Lower leg skin (tissue), 4 donors: Measurements from ENCODE around the gene TFF1. TPM values are rescaled to one million over a fixed set of nuclear protein-coding genes. Genes with fewer than 3 reads are reported as not detected.

Experiments used
- DNase-seq, 2 donors: peaks; one replicate each; pipeline ENCODE4 v3.0.0-alpha.2; 2019; ENCODE audit warnings: low spot score in 2 of 2
- H3K4me3 ChIP-seq: fragments of 200-600 bp; sonication (generic); 2 replicates; pipeline ENCODE4 v1.5.1; 2017; ENCODE audit warnings: mild to moderate bottlenecking, low read depth; ENCODE audit not compliant: poor library complexity, severe bottlenecking
- POLR2A ChIP-seq, 2 donors: fragments of 450-650 bp; IDR thresholded peaks; one replicate each; pipeline ENCODE4 v1.6.1; 2016 to 2017; ENCODE audit warnings: antibody characterized with exemption in 2 of 2, mild to moderate bottlenecking in 1 of 2, moderate library complexity in 1 of 2
- WGBS, 2 donors: methylation state at CpG; one replicate each; pipeline ENCODE4 v1.1.5; 2018; 5-methylcytosine and 5-hydroxymethylcytosine counted together
- intact Hi-C: fragments of 100-400 bp; cut with DNase I; formaldehyde crosslinking; loops from one replicate; pipeline ENCODE4 v1.15.0; 2023; ENCODE audit warnings: low total_unique reads
- total RNA-seq, 4 donors: library from RNA; depleted of rRNA; stranded (reverse); fragments of >200 nt; gene quantifications; one replicate each; pipeline ENCODE4 v1.1.0, GENCODE V29; 2016
- TF ChIP-seq, protein P1 (sequence below), 3 donors: fragments of 450-650 bp; IDR thresholded peaks; one replicate each; pipeline ENCODE4 v1.5.1; 2016; ENCODE audit warnings: antibody characterized with exemption in 3 of 3, mild to moderate bottlenecking in 3 of 3, moderate library complexity in 2 of 3

TFF1 gene
- total RNA-seq, 4 donors from 2014 or later, result not detected

DNA sequence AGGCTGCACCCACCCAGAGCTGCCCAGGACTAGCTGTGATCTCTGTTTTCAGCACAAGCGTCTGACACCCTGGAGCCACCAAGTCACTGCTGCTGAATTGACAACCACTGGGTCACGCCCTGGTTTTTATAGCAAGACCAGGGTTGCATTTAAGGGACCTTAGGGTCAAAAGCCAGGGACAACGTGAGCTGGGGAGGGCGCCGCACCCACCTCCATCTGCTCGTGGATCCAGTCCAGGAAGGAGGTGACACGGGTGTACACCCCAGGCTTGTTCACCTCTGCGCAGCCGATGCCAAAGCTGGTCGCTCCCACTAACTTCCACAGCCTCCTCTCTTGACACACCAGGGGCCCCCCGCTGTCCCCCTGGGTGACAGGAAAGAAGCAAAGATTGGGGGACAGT, 9.2 kb upstream of the TFF1 start:
- intact Hi-C loops, result no loop called here
- no peak for DNase-seq

DNA sequence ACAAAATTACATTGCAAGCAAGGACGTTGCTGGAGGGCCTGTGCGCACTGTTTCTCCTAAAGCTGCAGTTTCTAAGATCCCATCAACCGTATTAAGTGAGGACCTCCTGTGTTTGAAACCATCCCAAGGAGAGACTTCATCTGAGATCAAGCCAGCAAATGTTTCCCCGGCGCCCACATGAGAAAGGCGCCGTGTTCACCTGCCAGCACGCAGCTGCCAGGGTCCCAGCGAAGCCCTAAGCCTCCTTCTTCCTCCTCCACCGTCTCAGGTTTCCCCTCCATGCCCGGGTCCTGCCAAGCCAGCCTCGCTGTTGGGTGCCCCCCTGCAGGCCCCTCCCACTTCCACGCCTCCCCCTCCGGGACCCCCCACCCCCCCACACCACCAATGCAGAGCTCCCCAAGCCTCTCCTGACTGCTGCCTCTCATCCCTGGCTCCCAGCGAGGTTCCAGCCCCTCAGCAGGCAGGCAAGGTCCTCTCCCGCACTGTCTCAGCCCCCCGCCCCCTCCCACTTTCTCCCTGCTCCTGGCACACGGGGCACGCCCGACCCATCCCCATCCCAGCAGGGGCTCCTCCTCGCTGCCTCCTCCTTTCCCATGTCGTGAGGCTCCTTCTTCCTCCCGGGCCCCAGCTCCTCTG, 8.6 kb upstream of the TFF1 start:
- TF ChIP-seq POLR2A (IDR thresholded peaks at IDR 0.05), result no peak
- TF ChIP-seq, protein P1, sequence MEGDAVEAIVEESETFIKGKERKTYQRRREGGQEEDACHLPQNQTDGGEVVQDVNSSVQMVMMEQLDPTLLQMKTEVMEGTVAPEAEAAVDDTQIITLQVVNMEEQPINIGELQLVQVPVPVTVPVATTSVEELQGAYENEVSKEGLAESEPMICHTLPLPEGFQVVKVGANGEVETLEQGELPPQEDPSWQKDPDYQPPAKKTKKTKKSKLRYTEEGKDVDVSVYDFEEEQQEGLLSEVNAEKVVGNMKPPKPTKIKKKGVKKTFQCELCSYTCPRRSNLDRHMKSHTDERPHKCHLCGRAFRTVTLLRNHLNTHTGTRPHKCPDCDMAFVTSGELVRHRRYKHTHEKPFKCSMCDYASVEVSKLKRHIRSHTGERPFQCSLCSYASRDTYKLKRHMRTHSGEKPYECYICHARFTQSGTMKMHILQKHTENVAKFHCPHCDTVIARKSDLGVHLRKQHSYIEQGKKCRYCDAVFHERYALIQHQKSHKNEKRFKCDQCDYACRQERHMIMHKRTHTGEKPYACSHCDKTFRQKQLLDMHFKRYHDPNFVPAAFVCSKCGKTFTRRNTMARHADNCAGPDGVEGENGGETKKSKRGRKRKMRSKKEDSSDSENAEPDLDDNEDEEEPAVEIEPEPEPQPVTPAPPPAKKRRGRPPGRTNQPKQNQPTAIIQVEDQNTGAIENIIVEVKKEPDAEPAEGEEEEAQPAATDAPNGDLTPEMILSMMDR (IDR thresholded peaks at IDR 0.05), result no peak
- intact Hi-C loops, result no loop called here
- H3K4me3 ChIP-seq, result no peak overlapping the region
- DNase-seq, result no peak
- 23 to 27% methylated on average over 22 to 23 of the region's 23 CpGs for WGBS, 2 donors

More for the DNA sequence above, 9.2 kb upstream of the TFF1 start:
- no peak for TF ChIP-seq POLR2A (IDR thresholded peaks at IDR 0.05)
- TF ChIP-seq, protein P1 (IDR thresholded peaks at IDR 0.05), result no peak
- 57 to 69% methylated on average over 10 to 11 of the region's 11 CpGs for WGBS, 2 donors
- no peak overlapping the region for H3K4me3 ChIP-seq

DNA sequence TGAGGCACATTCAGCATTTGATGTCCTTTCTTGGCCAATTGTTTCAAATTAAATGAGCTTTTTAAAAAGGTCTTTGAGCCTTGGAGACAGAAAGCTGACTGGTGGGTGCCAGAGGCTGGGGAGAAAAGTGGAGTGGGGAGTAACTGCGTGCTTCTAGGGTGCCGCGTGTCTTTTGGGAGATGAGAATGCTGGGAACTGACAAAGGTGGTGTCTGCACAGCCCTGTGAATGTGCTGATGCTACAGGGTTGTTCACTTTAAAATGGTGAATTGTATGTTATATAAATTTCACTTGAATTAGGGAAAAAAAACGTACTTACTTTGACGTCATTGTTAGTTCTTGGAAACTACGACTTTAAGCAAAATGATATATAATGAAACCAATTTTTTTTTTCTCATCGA, 8.1 kb upstream of the TFF1 start:
- no peak for DNase-seq
- WGBS, 2 donors, result 47 to 51% methylated on average over 7 of the region's 7 CpGs
- TF ChIP-seq, protein P1 (IDR thresholded peaks at IDR 0.05), result no peak
- no peak for TF ChIP-seq POLR2A (IDR thresholded peaks at IDR 0.05)
- intact Hi-C loops, result no loop called here
- H3K4me3 ChIP-seq, result no peak overlapping the region

DNA sequence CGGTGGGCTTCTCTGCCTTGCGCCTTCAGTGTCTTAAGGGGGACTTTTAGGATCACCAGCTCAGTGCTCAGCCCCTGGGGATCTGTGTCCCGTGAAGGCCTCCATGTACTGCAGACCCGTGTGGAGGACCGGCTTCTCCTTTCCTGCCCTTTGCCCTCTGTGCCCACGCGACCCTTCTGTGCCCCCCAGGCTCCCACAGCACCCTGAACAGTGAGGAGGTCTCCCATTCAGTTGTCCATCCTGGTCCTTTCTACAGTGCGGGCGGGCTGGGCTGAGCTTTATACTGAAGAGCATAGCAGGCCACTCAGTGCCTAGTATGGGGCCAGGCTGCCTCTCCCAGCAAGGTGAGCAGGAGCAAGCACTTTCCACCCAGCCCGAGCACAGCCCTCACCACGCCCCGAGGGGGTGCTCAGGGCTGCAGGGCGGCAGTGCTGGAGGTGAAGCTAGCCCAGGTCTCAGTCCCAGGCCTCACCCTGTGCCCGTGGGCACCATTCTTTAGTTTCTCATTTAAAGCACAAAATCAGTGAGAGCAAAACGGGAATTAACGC, 7.6 kb upstream of the TFF1 start:
- intact Hi-C loops, result no loop called here
- DNase-seq, result no peak
- WGBS, 2 donors, result 59 to 74% methylated on average over 15 of the region's 16 CpGs
- H3K4me3 ChIP-seq, result no peak overlapping the region
- TF ChIP-seq, protein P1 (IDR thresholded peaks at IDR 0.05), result no peak
- no peak for TF ChIP-seq POLR2A (IDR thresholded peaks at IDR 0.05)

DNA sequence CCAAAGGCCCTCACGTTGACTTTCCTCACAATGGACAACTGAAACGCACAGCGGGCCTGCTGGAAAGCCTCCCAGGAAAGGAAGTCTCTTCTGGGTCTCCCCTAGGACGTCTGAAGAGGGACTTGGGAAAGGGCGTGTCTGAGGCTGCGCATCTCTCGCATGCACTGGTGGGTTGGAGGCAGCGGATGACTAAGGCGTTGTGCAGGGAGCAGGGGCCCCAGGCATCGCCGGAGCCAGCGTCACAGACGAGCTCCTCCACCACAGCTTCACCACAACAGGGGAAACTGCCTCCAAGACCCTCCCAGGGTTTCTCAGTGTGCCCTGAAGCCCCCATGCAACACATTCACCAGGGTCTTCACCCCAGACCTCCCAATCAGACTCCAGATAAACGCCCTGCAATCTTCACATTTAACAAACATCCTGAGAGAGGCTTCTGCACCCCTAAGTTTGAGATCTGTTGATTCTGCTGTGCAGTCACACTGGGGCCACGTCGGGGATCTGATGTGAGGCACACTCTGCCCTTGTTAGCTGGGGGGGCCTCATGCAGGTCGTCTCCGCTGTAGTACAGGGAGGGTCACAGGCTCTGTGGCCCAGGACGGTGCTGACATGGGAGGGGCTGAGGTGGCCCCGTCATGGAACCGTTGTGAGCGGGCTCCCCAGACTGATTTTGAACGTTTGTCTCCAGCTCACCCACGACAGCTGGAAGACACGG, 7.0 kb upstream of the TFF1 start:
- 75 to 77% methylated on average over 20 to 25 of the region's 25 CpGs for WGBS, 2 donors
- no peak for TF ChIP-seq POLR2A (IDR thresholded peaks at IDR 0.05)
- TF ChIP-seq, protein P1 (IDR thresholded peaks at IDR 0.05), result no peak
- DNase-seq, result no peak

More for the DNA sequence above, 7.0 kb upstream of the TFF1 start:
- intact Hi-C loops, result no loop called here
- H3K4me3 ChIP-seq, result no peak overlapping the region
